Psoas muscle (tissue), 8 donors: ENCODE results near the gene SCN5A. TPM values are rescaled to one million over a fixed set of nuclear protein-coding genes. Genes with fewer than 3 reads are reported as not detected.

Source experiments
- ATAC-seq, 4 donors: fragments of 200-7000 bp; cut with Tn5 transposase; one replicate each; pipeline ENCODE4 v1.9.1; 2020; ENCODE audit warnings: moderate library complexity in 3 of 4, mild to moderate bottlenecking in 2 of 4
- DNase-seq, 2 donors: peaks; one replicate each; pipeline ENCODE4 v3.0.0-alpha.2; 2020
- H3K27ac ChIP-seq: fragments of 200-600 bp; one replicate; pipeline ENCODE4 v1.8.0; 2022
- H3K27me3 ChIP-seq, 3 donors: fragments of 200-600 bp in 1 of 3; one replicate each; pipeline versions ENCODE4 v1.6.1 to v1.8.0; 2013 to 2022; ENCODE audit warnings: low read length in 2 of 3, mild to moderate bottlenecking in 2 of 3, moderate library complexity in 1 of 3; ENCODE audit not compliant: insufficient read depth in 3 of 3
- H3K36me3 ChIP-seq, 2 donors: fragments of 200-600 bp in 1 of 2; one replicate each; pipeline versions ENCODE4 v1.6.1 to v1.8.0; 2013 to 2022; ENCODE audit warnings: low read depth in 1 of 2, mild to moderate bottlenecking in 1 of 2, moderate library complexity in 1 of 2; ENCODE audit not compliant: insufficient read depth in 1 of 2
- H3K4me1 ChIP-seq: fragments of 200-600 bp; one replicate; pipeline ENCODE4 v1.8.0; 2022
- H3K4me3 ChIP-seq: fragments of 200-600 bp; one replicate; pipeline ENCODE4 v1.8.0; 2022; ENCODE audit warnings: mild to moderate bottlenecking
- H3K9me3 ChIP-seq: fragments of 200-600 bp; one replicate; pipeline ENCODE4 v1.8.0; 2022
- WGBS, 3 donors: extraction: QIAGEN DNeasy Blood & Tissue Kit; methylation state at CpG; one replicate each; pipeline versions ENCODE4 v1.1.6 to v1.1.7; 2013; 5-methylcytosine and 5-hydroxymethylcytosine counted together
- intact Hi-C, 2 donors: fragments of 100-400 bp; cut with DNase I; formaldehyde crosslinking; loops; one replicate each; pipeline versions ENCODE4 v1.11.0 to v1.14.2; 2022
- polyA plus RNA-seq, 3 donors: library from polyadenylated mRNA; stranded (reverse); fragments of 200-250 nt; gene quantifications; one replicate each; pipeline ENCODE4 v1.2.3, GENCODE V29; 2013
- total RNA-seq, 4 donors: library from RNA; stranded (reverse); fragmentation: NEBNext Ultra II Directional in 2 of 4; extraction: Animal tissue kit (Norgen Biotek cat#: 25700) in 2 of 4; gene quantifications; one replicate each; pipeline versions ENCODE4 v1.2.1 to v1.2.4, GENCODE V29; 2021 to 2023
- TF ChIP-seq, protein P1 (sequence below): fragments of 200-600 bp; IDR thresholded peaks from one replicate; pipeline ENCODE4 v1.8.0; 2022; ENCODE audit warnings: antibody characterized with exemption
- donor health status: healthy with polysubstance abuse.
- donor health status: DM: no; HTN: no; CAD: no; lungs with moderate emphysema.
- donor health status: Bipolar disorder and iron deficiency.
- donor health status: healthy.
- donor health status: DM: yes; HTN: yes; CAD: no.
- donor health status: DM: no; HTN: no; CAD: no.
- donor health status: DM: no; HTN: no; CAD: no.
- donor health status: DM: yes; HTN: yes; CAD: no.

SCN5A gene
- total and polyA plus RNA-seq, 7 donors: 0.17 to 34.2 (median 5.7) TPM

DNA sequence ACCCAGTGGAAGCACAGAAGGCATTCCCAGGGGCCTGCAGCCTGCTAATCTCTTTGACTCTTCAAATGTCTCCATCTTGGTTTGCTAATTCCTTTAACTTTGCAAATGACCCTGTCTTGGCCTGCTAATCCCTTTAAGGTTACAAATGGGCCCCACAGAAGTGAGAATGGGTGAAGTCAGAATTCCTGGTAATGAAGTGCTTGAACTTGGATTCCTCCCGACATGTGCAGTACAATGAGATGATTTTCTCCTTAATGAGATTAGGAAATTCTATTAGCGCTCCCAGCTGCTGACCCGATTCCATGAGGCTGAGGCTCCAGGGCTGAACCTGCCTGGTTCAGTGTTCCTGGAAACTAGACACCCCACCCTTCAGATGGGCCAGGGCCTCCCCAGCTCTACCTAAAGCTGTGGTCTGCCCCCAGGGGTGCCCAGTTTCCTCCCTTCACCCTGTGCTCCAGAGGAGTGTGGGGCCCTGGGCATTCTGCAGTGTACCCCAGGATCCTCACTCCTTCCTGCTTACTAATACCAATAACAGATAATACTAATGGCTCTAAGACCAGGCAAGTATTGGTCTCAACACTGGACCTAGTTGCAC is 47.4 kb downstream of the SCN5A start:
- no peak overlapping the region for H3K27ac ChIP-seq
- ATAC-seq (no peak), DNase-seq (peak in 1 of 2 donors; percentile 8)
- H3K36me3 ChIP-seq: no peaks in the 10 kb centered on the region
- intact Hi-C loops: no loop called here
- H3K4me1 ChIP-seq: no peaks in the 10 kb centered on the region
- TF ChIP-seq, protein P1, sequence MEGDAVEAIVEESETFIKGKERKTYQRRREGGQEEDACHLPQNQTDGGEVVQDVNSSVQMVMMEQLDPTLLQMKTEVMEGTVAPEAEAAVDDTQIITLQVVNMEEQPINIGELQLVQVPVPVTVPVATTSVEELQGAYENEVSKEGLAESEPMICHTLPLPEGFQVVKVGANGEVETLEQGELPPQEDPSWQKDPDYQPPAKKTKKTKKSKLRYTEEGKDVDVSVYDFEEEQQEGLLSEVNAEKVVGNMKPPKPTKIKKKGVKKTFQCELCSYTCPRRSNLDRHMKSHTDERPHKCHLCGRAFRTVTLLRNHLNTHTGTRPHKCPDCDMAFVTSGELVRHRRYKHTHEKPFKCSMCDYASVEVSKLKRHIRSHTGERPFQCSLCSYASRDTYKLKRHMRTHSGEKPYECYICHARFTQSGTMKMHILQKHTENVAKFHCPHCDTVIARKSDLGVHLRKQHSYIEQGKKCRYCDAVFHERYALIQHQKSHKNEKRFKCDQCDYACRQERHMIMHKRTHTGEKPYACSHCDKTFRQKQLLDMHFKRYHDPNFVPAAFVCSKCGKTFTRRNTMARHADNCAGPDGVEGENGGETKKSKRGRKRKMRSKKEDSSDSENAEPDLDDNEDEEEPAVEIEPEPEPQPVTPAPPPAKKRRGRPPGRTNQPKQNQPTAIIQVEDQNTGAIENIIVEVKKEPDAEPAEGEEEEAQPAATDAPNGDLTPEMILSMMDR: no peak
- WGBS, 3 donors: 86 to 93% (median 93%) methylated on average over 3 of the region's 3 CpGs
- H3K9me3 ChIP-seq: no peaks in the 10 kb centered on the region
- H3K27me3 ChIP-seq: peaks cover 0 to 2% (median 0%) of the 10 kb centered on the region in 3 donors
- no peak overlapping the region for H3K4me3 ChIP-seq

DNA sequence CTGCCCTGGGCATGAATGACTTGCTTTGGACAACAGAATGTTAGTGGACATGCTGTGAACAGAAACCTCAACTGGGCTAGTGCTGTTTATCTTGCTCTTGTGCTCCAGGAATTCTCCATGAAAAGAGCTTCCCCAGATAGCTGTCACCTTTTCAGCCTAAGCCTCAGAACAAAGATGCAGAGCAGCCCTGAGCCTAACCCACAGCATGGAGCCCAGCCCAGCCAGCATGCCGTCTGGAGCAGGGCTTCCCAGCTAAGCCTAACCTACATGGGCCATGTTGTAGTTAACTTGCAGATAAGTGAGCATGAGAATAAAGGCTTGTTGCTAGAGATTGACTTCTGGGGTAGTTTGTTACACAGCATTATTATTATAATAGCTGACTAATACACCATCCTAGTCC is 48.9 kb downstream of the SCN5A start:
- no peak for ATAC-seq
- Histone ChIP-seq H3K27ac (no peak overlapping the region), H3K36me3 (no peaks in the 10 kb centered on the region), H3K27me3 (peaks cover 0 to 2% (median 0%) of the 10 kb centered on the region in 3 donors), H3K4me1 (no peaks in the 10 kb centered on the region), H3K9me3 (no peaks in the 10 kb centered on the region), H3K4me3 (no peak overlapping the region)
- intact Hi-C loops: no loop called here
- DNase-seq: peak in 1 of 2 donors; percentile 4
- WGBS, 3 donors: 59 to 90% (median 79%) methylated on average over 1 of the region's 1 CpG
- TF ChIP-seq, protein P1: no peak

DNA sequence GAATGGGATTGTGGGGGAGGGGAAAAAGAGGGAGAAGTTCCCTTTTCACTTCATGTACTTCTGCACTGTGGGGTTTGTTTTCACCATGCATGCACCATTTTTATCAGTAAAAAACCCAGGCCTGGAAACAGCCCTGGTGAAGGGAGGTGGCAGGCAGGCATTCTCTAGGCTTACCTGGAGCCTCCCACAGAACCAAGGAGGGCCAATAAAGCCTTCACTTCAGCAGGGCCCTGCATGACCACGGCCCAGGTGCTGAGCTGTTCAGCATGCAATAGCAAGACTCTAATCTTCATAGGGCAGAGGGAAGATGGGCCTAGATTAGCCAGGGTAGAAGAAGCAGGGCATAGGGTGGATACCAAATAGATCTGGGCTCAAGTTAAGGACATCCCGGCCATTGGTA is 49.6 kb downstream of the SCN5A start:
- no peaks in the 10 kb centered on the region for H3K4me1 ChIP-seq
- intact Hi-C loops: no loop called here
- 88 to 90% (median 89%) methylated on average over 2 of the region's 2 CpGs for WGBS, 3 donors
- no peaks in the 10 kb centered on the region for H3K36me3 ChIP-seq
- no peak for ATAC-seq
- TF ChIP-seq, protein P1: no peak
- DNase-seq: peak in 1 of 2 donors; percentile 30
- H3K27me3 ChIP-seq: peaks cover 0 to 2% (median 0%) of the 10 kb centered on the region in 3 donors
- H3K9me3 ChIP-seq: no peaks in the 10 kb centered on the region
- H3K4me3 ChIP-seq: no peak overlapping the region
- H3K27ac ChIP-seq: no peak overlapping the region

DNA sequence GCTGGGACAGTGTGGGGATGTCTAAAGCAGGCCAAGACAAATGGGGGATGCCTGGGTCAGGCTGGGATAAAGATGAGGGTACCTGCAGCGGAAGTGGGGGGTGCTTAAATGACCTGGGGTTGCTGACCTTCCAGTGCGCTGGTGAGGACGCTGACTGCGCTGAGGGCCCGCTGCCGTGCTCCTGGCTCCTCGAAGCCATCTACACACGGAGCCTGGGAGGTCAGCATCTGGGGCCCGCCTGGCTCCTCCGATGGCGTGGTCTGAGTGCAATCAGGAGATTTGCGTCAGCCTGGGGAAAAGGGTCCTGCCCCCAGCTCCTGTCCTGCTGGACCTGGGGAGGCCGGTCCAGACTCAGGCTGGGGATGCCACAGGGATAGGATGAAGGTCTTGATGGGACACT is 50.7 kb downstream of the SCN5A start:
- intact Hi-C loops: no loop called here
- TF ChIP-seq, protein P1: no peak
- H3K27me3 ChIP-seq: peaks cover 0 to 2% (median 0%) of the 10 kb centered on the region in 3 donors
- H3K4me1 ChIP-seq: no peaks in the 10 kb centered on the region
- H3K9me3 ChIP-seq: no peaks in the 10 kb centered on the region
- ATAC-seq: no peak
- no peak overlapping the region for H3K4me3 ChIP-seq
- peak in 1 of 2 donors; percentile 19 for DNase-seq
- no peak overlapping the region for H3K27ac ChIP-seq
- 94 to 95% (median 94%) methylated on average over 10 to 13 of the region's 13 CpGs for WGBS, 3 donors
- no peaks in the 10 kb centered on the region for H3K36me3 ChIP-seq

DNA sequence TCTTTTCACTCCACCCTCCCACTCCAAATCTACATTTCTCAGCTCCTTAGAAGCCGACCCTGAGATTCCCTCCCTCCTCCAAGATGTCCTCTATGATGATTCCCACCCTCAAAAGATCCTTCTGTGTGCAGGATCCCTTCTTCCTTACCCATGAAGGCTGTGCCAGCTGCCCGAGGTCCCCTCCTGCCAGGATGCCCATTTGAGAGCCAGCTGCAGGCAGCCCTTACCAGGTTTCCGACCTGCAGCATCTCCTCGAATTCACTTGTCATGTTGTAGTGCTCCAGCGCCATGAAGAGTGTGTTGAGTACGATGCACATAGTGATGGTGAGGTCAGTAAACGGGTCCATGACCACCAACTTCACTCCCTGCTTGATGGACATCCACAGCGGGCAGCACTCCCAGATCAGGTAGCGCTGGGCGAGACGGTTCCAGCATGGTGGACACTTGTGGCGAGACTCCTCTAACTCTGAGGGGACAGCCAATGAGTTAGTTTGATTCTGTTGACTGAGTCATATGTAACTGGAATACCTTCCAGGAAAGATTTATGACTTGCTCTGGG is 51.9 kb downstream of the SCN5A start:
- H3K36me3 ChIP-seq: no peaks in the 10 kb centered on the region
- WGBS, 3 donors: 92 to 96% (median 93%) methylated on average over 12 of the region's 12 CpGs

More for the DNA sequence above, 51.9 kb downstream of the SCN5A start:
- H3K4me3 ChIP-seq: no peak overlapping the region
- ATAC-seq (no peak), DNase-seq (peak in 1 of 2 donors; percentile 32)
- peaks cover 0 to 2% (median 0%) of the 10 kb centered on the region in 3 donors for H3K27me3 ChIP-seq
- no peak overlapping the region for H3K27ac ChIP-seq
- H3K9me3 ChIP-seq: no peaks in the 10 kb centered on the region
- H3K4me1 ChIP-seq: no peaks in the 10 kb centered on the region
- intact Hi-C loops: no loop called here
- TF ChIP-seq, protein P1: no peak
